Lower lobe of right lung (tissue), 2 donors: ENCODE results near the gene SERGEF. TPM values are rescaled to one million over a fixed set of nuclear protein-coding genes. Genes with fewer than 3 reads are reported as not detected.
A peak's percentile ranks its signal among the peaks of the same experiment; 100 is the strongest.

Experiments
- ATAC-seq, 2 donors: fragments of 200-7000 bp; cut with Tn5 transposase; one replicate each; pipeline ENCODE4 v1.9.1; 2020 to 2022; ENCODE audit warnings: mild to moderate bottlenecking in 2 of 2, moderate library complexity in 2 of 2
- DNase-seq: peaks from one replicate; pipeline ENCODE4 v3.0.0-alpha.2; 2020
- H3K27ac ChIP-seq: fragments of 200-600 bp; one replicate; pipeline ENCODE4 v1.8.0; 2022
- H3K27me3 ChIP-seq: fragments of 200-600 bp; one replicate; pipeline ENCODE4 v1.8.0; 2022; ENCODE audit warnings: low read depth
- H3K36me3 ChIP-seq: fragments of 200-600 bp; one replicate; pipeline ENCODE4 v1.8.0; 2022; ENCODE audit warnings: mild to moderate bottlenecking
- H3K4me1 ChIP-seq: fragments of 200-600 bp; one replicate; pipeline ENCODE4 v1.8.0; 2022
- H3K4me3 ChIP-seq: fragments of 200-600 bp; one replicate; pipeline ENCODE4 v1.8.0; 2022; ENCODE audit warnings: mild to moderate bottlenecking
- H3K9me3 ChIP-seq: fragments of 200-600 bp; one replicate; pipeline ENCODE4 v1.8.0; 2022
- CTCF ChIP-seq: fragments of 200-600 bp; IDR thresholded peaks from one replicate; pipeline ENCODE4 v1.8.0; 2022; ENCODE audit warnings: antibody characterized with exemption, mild to moderate bottlenecking
- intact Hi-C: fragments of 100-400 bp; cut with DNase I; formaldehyde crosslinking; loops from one replicate; pipeline ENCODE4 v1.11.0; 2022
- total RNA-seq: library from RNA; stranded (reverse); fragmentation: NEBNext Ultra II Directional; extraction: Animal tissue kit (Norgen Biotek cat#: 25700); gene quantifications from one replicate; pipeline ENCODE4 v1.2.1, GENCODE V29; 2021
- donor health status: DM: no; HTN: yes; CAD: no; lungs with severe emphysema.

The SERGEF gene
- total RNA-seq, 1 donor from 2014 or later, result 28.4 TPM

GRCh38 chr11:17907046-17907445 lies 105.8 kb downstream of the SERGEF start:
- H3K4me3 ChIP-seq, result no peak overlapping the region
- no peak for TF ChIP-seq CTCF
- no peak for ATAC-seq

GRCh38 chr11:17906436-17906835 lies 106.4 kb downstream of the SERGEF start:
- Histone ChIP-seq H3K27ac (no peak overlapping the region), H3K9me3 (no peaks in the 10 kb centered on the region), H3K27me3 (no peaks in the 10 kb centered on the region), H3K36me3 (no peaks in the 10 kb centered on the region), H3K4me1 (no peaks in the 10 kb centered on the region), H3K4me3 (no peak overlapping the region)
- ATAC-seq, result no peak
- DNase-seq, result peak; percentile 41
- intact Hi-C loops, result no loop called here
- TF ChIP-seq CTCF, result peak; percentile 11

More at GRCh38 chr11:17907046-17907445, 105.8 kb downstream of the SERGEF start:
- intact Hi-C loops, result no loop called here
- Histone ChIP-seq H3K27ac (no peak overlapping the region), H3K27me3 (no peaks in the 10 kb centered on the region), H3K4me1 (no peaks in the 10 kb centered on the region), H3K36me3 (no peaks in the 10 kb centered on the region), H3K9me3 (no peaks in the 10 kb centered on the region)
- no peak for DNase-seq

DNA sequence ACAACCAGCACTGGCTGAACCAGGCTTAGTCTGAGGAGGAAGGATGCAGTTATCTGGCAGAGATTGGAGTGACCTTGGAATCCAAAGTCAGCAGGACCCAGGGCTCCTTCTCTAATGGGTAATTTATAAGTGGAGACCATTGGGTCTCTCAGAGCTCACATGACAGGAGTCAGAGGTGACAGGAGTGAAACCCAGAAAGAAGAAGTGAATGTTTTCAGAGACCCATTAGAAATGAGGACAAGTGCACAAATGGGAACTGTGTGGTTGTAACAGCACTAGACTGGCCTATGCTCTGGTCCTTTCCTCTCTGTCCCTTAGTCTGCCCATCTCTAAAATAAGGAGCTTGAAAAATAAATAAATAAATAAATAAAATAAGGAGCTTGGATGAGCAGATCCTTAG lies 107.4 kb downstream of the SERGEF start:
- TF ChIP-seq CTCF, result no peak
- no peak for DNase-seq
- intact Hi-C loops, result no loop called here

DNA sequence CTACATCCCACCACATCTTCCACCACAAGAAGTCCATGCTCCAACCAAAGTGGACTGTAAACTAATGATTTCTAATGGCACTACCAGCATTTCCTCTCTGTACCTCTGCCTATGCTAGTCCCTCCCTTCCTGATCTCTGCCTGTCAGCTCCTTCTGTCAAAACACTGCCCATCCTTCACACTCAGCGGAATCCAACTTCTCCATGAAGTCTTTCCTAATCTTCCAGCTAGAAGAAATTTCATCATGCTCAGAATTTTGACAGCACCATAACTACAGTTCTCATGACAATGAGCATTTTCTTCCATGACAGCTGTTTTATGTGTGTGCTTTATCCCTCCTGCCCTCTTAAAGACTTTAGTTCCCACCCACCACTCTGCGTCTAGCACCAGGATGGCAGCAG lies 111.4 kb downstream of the SERGEF start:
- TF ChIP-seq CTCF, result no peak
- peak in 1 of 2 donors; percentile 23 for ATAC-seq
- no peaks in the 10 kb centered on the region for H3K4me1 ChIP-seq
- no peak for DNase-seq
- no peaks in the 10 kb centered on the region for H3K27me3 ChIP-seq
- no peaks in the 10 kb centered on the region for H3K9me3 ChIP-seq
- intact Hi-C loops, result no loop called here
- H3K4me3 ChIP-seq, result no peak overlapping the region
- no peaks in the 10 kb centered on the region for H3K36me3 ChIP-seq
- H3K27ac ChIP-seq, result no peak overlapping the region

More for the DNA sequence above, 107.4 kb downstream of the SERGEF start:
- no peak for ATAC-seq
- Histone ChIP-seq H3K9me3 (no peaks in the 10 kb centered on the region), H3K4me3 (no peak overlapping the region), H3K4me1 (no peaks in the 10 kb centered on the region), H3K36me3 (no peaks in the 10 kb centered on the region), H3K27me3 (no peaks in the 10 kb centered on the region), H3K27ac (no peak overlapping the region)

GRCh38 chr11:17898782-17899181 lies 114.1 kb downstream of the SERGEF start:
- no peaks in the 10 kb centered on the region for H3K4me1 ChIP-seq
- H3K27me3 ChIP-seq, result no peaks in the 10 kb centered on the region
- H3K4me3 ChIP-seq, result no peak overlapping the region
- no peak for ATAC-seq
- no peaks in the 10 kb centered on the region for H3K36me3 ChIP-seq
- no peak for TF ChIP-seq CTCF
- H3K27ac ChIP-seq, result no peak overlapping the region
- intact Hi-C loops, result no loop called here
- no peak for DNase-seq
- H3K9me3 ChIP-seq, result no peaks in the 10 kb centered on the region

DNA sequence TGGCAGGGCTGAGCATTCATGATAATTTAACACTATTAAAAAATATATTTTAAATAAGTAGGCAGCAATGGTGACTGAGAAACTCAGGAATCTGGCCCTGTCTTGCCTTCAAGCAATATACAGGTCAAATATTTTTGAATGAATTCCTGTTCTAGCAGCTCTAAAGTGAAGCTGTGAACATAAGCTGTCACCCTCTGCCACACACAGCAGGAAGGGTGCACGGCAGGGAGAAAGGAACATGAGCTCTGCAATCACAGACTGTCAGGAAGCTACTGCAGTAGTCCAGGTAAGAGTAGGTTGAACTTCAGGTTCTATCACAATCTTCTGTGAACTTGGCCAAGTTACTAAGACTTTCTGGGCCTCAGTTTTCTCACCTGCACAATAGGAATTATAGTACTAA lies 114.8 kb downstream of the SERGEF start:
- DNase-seq, result no peak
- H3K4me1 ChIP-seq, result no peaks in the 10 kb centered on the region
- TF ChIP-seq CTCF, result no peak
- intact Hi-C loops, result no loop called here
- H3K27ac ChIP-seq, result no peak overlapping the region
- H3K27me3 ChIP-seq, result no peaks in the 10 kb centered on the region
- H3K4me3 ChIP-seq, result no peak overlapping the region
- H3K9me3 ChIP-seq, result no peaks in the 10 kb centered on the region
- no peak for ATAC-seq
- H3K36me3 ChIP-seq, result no peaks in the 10 kb centered on the region
